IMR-90 (cell line): ENCODE measurements around the gene MEF2C. TPM values are rescaled to one million over a fixed set of nuclear protein-coding genes. Genes with fewer than 3 reads are reported as not detected.

Source experiments
- ATAC-seq: fragments of 200-7000 bp; cut with Tn5 transposase; 2 replicates; pipeline ENCODE4 v1.9.1; 2020; ENCODE audit warnings: low read depth, mild to moderate bottlenecking, moderate library complexity
- BruUV-seq: library from RNA; stranded (reverse); fragments of 400-500 nt; replicated peaks from 2 replicates; lab custom pipeline; 2021; lab: Mats Ljungman, UMichigan
- CTCF ChIA-PET: fragments of 300-600 bp; formaldehyde crosslinking; extraction: SDS; loops from one replicate; lab custom pipeline; 2021; ENCODE audit warnings: antibody characterized with exemption; lab: Yijun Ruan, JAX
- POLR2A ChIA-PET: fragments of 300-600 bp; sonication (Branson Sonifier 250); formaldehyde crosslinking; loops from one replicate; lab custom pipeline; 2022; ENCODE audit warnings: antibody characterized with exemption; ENCODE audit not compliant: unreplicated experiment; lab: Charles Lee
- DNase-seq: peaks from one replicate; pipeline ENCODE4 v3.0.0; 2013
- H2AFZ ChIP-seq: replicated peaks from 2 replicates; pipeline ENCODE3; 2013; ENCODE audit warnings: low read length, mild to moderate bottlenecking; ENCODE audit not compliant: poor library complexity
- H2AK5ac ChIP-seq: 2 replicates; pipeline ENCODE4 v1.6.1; 2013; ENCODE audit warnings: low read depth, low read length, inconsistent platforms
- H2AK9ac ChIP-seq: replicated peaks from 2 replicates; pipeline ENCODE3; 2013; ENCODE audit warnings: mild to moderate bottlenecking, low read depth, low read length, moderate library complexity; ENCODE audit not compliant: poor library complexity
- H2BK120ac ChIP-seq: 2 replicates; pipeline ENCODE4 v1.6.1; 2013; ENCODE audit warnings: low read depth, low read length, inconsistent platforms
- H2BK15ac ChIP-seq: 3 replicates; pipeline ENCODE4 v1.6.1; 2013; ENCODE audit warnings: low read depth, low read length, inconsistent platforms
- H2BK20ac ChIP-seq: 2 replicates; pipeline ENCODE4 v1.6.1; 2013; ENCODE audit warnings: low read depth, mild to moderate bottlenecking, inconsistent platforms, low read length, moderate library complexity
- H2BK5ac ChIP-seq: 2 replicates; pipeline ENCODE4 v1.6.1; 2013; ENCODE audit warnings: mild to moderate bottlenecking, low read depth, low read length, inconsistent platforms; ENCODE audit not compliant: poor library complexity, severe bottlenecking
- H3K14ac ChIP-seq: replicated peaks from 2 replicates; pipeline ENCODE4 v1.6.1; 2013; ENCODE audit warnings: low read depth, low read length, inconsistent platforms
- H3K18ac ChIP-seq: 2 replicates; pipeline ENCODE4 v1.6.1; 2013; ENCODE audit warnings: low read depth, low read length, control low read depth
- H3K23ac ChIP-seq: 2 replicates; pipeline ENCODE4 v1.6.1; 2013; ENCODE audit warnings: low read depth, low read length, inconsistent platforms
- H3K27ac ChIP-seq: 2 replicates; pipeline ENCODE4 v1.5.1; 2013; ENCODE audit warnings: mild to moderate bottlenecking, control low read depth, low read length; ENCODE audit not compliant: insufficient read depth
- H3K27me3 ChIP-seq: 2 replicates; pipeline ENCODE4 v1.6.1; 2013; ENCODE audit warnings: low read length; ENCODE audit not compliant: control insufficient read depth, insufficient read depth
- H3K36me3 ChIP-seq: 2 replicates; pipeline ENCODE4 v1.6.1; 2013; ENCODE audit warnings: low read length, mixed read lengths; ENCODE audit not compliant: control insufficient read depth, insufficient read depth
- H3K4ac ChIP-seq: 2 replicates; pipeline ENCODE4 v1.6.1; 2013; ENCODE audit warnings: low read depth, low read length, inconsistent platforms
- H3K4me1 ChIP-seq: 2 replicates; pipeline ENCODE4 v1.6.1; 2013; ENCODE audit warnings: low read length, mixed read lengths; ENCODE audit not compliant: control insufficient read depth, insufficient read depth
- H3K4me2 ChIP-seq: 2 replicates; pipeline ENCODE4 v1.6.1; 2013; ENCODE audit warnings: low read depth, mild to moderate bottlenecking, control low read depth, low read length, moderate library complexity
- H3K4me3 ChIP-seq: 2 replicates; pipeline ENCODE4 v1.5.1; 2013; ENCODE audit warnings: low read depth, mild to moderate bottlenecking, control low read depth, low read length, moderate library complexity; ENCODE audit not compliant: insufficient read depth
- H3K56ac ChIP-seq: 2 replicates; pipeline ENCODE4 v1.6.1; 2013; ENCODE audit warnings: low read length, inconsistent platforms; ENCODE audit not compliant: insufficient read depth; ENCODE audit errors: extremely low read depth
- H3K79me1 ChIP-seq, 2 experiments: 2 replicates each; pipeline ENCODE4 v1.6.1; 2013; ENCODE audit warnings: low read length in 2 of 2, inconsistent platforms in 1 of 2, low read depth in 1 of 2
- H3K9ac ChIP-seq: 2 replicates; pipeline ENCODE4 v1.6.1; 2013; ENCODE audit warnings: low read depth, low read length, control low read depth
- H3K9me1 ChIP-seq: 2 replicates; pipeline ENCODE4 v1.6.1; 2013; ENCODE audit warnings: low read length, inconsistent platforms; ENCODE audit not compliant: insufficient read depth
- H3K9me3 ChIP-seq: 2 replicates; pipeline ENCODE4 v1.6.1; 2013; ENCODE audit warnings: low read length; ENCODE audit not compliant: control insufficient read depth, insufficient read depth
- H4K20me1 ChIP-seq: 2 replicates; pipeline ENCODE4 v1.6.1; 2013; ENCODE audit warnings: low read length, inconsistent platforms; ENCODE audit not compliant: insufficient read depth
- H4K5ac ChIP-seq: 2 replicates; pipeline ENCODE4 v1.6.1; 2013; ENCODE audit warnings: mild to moderate bottlenecking, low read depth, low read length, control low read depth
- H4K8ac ChIP-seq, 2 experiments: 2 replicates each; pipeline ENCODE4 v1.6.1; 2013; ENCODE audit warnings: low read depth in 2 of 2, low read length in 2 of 2, control low read depth in 1 of 2, inconsistent platforms in 1 of 2
- H4K91ac ChIP-seq: 2 replicates; pipeline ENCODE4 v1.6.1; 2013; ENCODE audit warnings: low read depth, low read length, inconsistent platforms; ENCODE audit not compliant: insufficient read depth
- CHD1 ChIP-seq: IDR thresholded peaks from 2 replicates; pipeline ENCODE4 v1.6.1; 2012; ENCODE audit warnings: low read depth, low read length, improper control_type of control experiment
- ELK1 ChIP-seq: fragments of 150-350 bp; IDR thresholded peaks from 2 replicates; pipeline ENCODE4 v1.6.1; 2016; ENCODE audit warnings: low read depth, mild to moderate bottlenecking, low read length, moderate library complexity, borderline replicate concordance
- FOS ChIP-seq: fragments of 150-350 bp; IDR thresholded peaks from 2 replicates; pipeline ENCODE4 v1.6.1; 2016; ENCODE audit warnings: low read depth, low read length
- MAZ ChIP-seq: IDR thresholded peaks from 2 replicates; pipeline ENCODE4 v1.6.1; 2012; ENCODE audit warnings: low read depth, mild to moderate bottlenecking, low read length, improper control_type of control experiment, moderate library complexity, borderline replicate concordance
- SMC3 ChIP-seq: fragments of 150-350 bp; IDR thresholded peaks from 2 replicates; pipeline ENCODE4 v1.6.1; 2016; ENCODE audit warnings: low read depth, mild to moderate bottlenecking, antibody characterized with exemption, low read length, moderate library complexity
- USF2 ChIP-seq: fragments of 150-350 bp; IDR thresholded peaks from 2 replicates; pipeline ENCODE4 v1.6.1; 2017; ENCODE audit warnings: mild to moderate bottlenecking, antibody characterized with exemption, low read length, low read depth
- WGBS, 2 experiments: methylation state at CpG; one replicate each; pipeline versions ENCODE4 v1.1.5 to v1.1.7; 2013; ENCODE audit warnings: missing lambda C conversion rate in 2 of 2; ENCODE audit not compliant: insufficient read length in 1 of 2; ENCODE audit errors: extremely low coverage in 2 of 2; 5-methylcytosine and 5-hydroxymethylcytosine counted together
- dilution Hi-C: fragments of 300-500 bp; cut with HindIII; formaldehyde crosslinking; loops from one replicate; pipeline ENCODE4 v1.14.3; 2018; ENCODE audit warnings: low sequenced_read_pairs; ENCODE audit not compliant: unreplicated experiment
- in situ Hi-C: fragments of 300-500 bp; cut with MboI; formaldehyde crosslinking; loops from 3 replicates; pipeline ENCODE4 v1.14.3; 2019; ENCODE audit warnings: low sequenced_read_pairs, inconsistent platforms, mixed read lengths
- intact Hi-C: fragments of 100-400 bp; cut with micrococcal nuclease; formaldehyde crosslinking; loops from 2 replicates; pipeline ENCODE4 v1.10.0; 2022
- polyA plus RNA-seq, 3 experiments: library from polyadenylated mRNA; depleted of rRNA; stranded (reverse); fragments of >200 nt; gene quantifications; 2 replicates each; pipeline ENCODE4 v1.2.3, GENCODE V29; 2012; ENCODE audit warnings: low replicate concordance in 1 of 3
- total RNA-seq: library from RNA; depleted of rRNA; stranded (reverse); fragments of >200 nt; gene quantifications from 2 replicates; pipeline ENCODE4 v1.2.3, GENCODE V29; 2012

Gene MEF2C
- total and polyA plus RNA-seq, 2 of the 4 experiments (the other 2 are of a cell fraction), result 1.5 to 6.8 TPM

GRCh38 chr5:88758184-88758583 is 124.8 kb downstream of the MEF2C start:
- H3K56ac ChIP-seq, result no peak overlapping the region
- no peak overlapping the region for H2AFZ ChIP-seq
- no CpG with 5 or more reads among the region's 5 CpGs for WGBS, 2 experiments
- no peak overlapping the region for H4K8ac ChIP-seq
- H3K9me3 ChIP-seq, result no peaks in the 10 kb centered on the region
- H2AK9ac ChIP-seq, result no peak overlapping the region
- no peak overlapping the region for H3K27ac ChIP-seq
- H3K4me2 ChIP-seq, result no peak overlapping the region
- H3K23ac ChIP-seq, result no peak overlapping the region
- no peaks in the 10 kb centered on the region for H3K9me1 ChIP-seq
- H2AK5ac ChIP-seq, result no peak overlapping the region
- BruUV-seq, result no TSS peak
- no peak overlapping the region for H3K4me3 ChIP-seq
- no peaks in the 10 kb centered on the region for H3K36me3 ChIP-seq
- ATAC-seq, result no peak
- no peak overlapping the region for H3K14ac ChIP-seq
- H2BK15ac ChIP-seq, result no peak overlapping the region
- H2BK120ac ChIP-seq, result no peak overlapping the region
- no peak overlapping the region for H3K9ac ChIP-seq
- no peaks in the 10 kb centered on the region for H3K79me1 ChIP-seq
- no peaks in the 10 kb centered on the region for H3K4me1 ChIP-seq
- H2BK20ac ChIP-seq, result no peak overlapping the region
- intact Hi-C loops, result no loop called here
- DNase-seq, result no peak
- dilution Hi-C loops, result no loop called here
- CTCF ChIA-PET, result no interaction called here
- H3K27me3 ChIP-seq, result no peaks in the 10 kb centered on the region
- in situ Hi-C loops, result no loop called here
- H2BK5ac ChIP-seq, result no peak overlapping the region
- H4K5ac ChIP-seq, result no peak overlapping the region
- H4K91ac ChIP-seq, result no peak overlapping the region
- POLR2A ChIA-PET, result no interaction called here
- TF ChIP-seq CHD1 (no peak), ELK1 (no peak), SMC3 (no peak), FOS (no peak), USF2 (no peak), MAZ (no peak)
- no peak overlapping the region for H3K4ac ChIP-seq
- H4K20me1 ChIP-seq, result no peaks in the 10 kb centered on the region
- H3K18ac ChIP-seq, result no peak overlapping the region
